Suppressor macrophage treated with lipopolysaccharide for 1 hour (primary cell): ENCODE data around the gene DIRAS1.
A peak's percentile ranks its signal among the peaks of the same experiment; 100 is the strongest.
"Not testable (repeated sequence)": the region's sequence is repeated elsewhere in the genome, so short reads cannot be mapped to it uniquely, and the experiment has no call there.

Source experiments
- DNase-seq, 3 donors: peaks; one replicate each; pipeline ENCODE4 v3.0.0-alpha.2; 2020 to 2022

DIRAS1 gene

GRCh38 chr19:2726160-2726855 is 5.1 kb upstream of the DIRAS1 start:
- no peak for DNase-seq

GRCh38 chr19:2724148-2724557 is 3.0 kb upstream of the DIRAS1 start:
- no peak for DNase-seq

- DNase-seq: no peak
Observed at GRCh38 chr19:2723747-2724146, 2.6 kb upstream of the DIRAS1 start.

- DNase-seq: no peak
Observed at GRCh38 chr19:2723345-2723715, 2.2 kb upstream of the DIRAS1 start.

- DNase-seq: peak; percentile 73 to 85 (median 79)
Observed at GRCh38 chr19:2722541-2723344, 1.6 kb upstream of the DIRAS1 start.

- no peak for DNase-seq
Observed at GRCh38 chr19:2721570-2722540, 683 bp upstream of the DIRAS1 start.

- DNase-seq: peak; percentile 32 to 47 (median 42)
Observed at GRCh38 chr19:2719920-2720776, 1.0 kb downstream of the DIRAS1 start.

GRCh38 chr19:2719232-2719735 is 1.9 kb downstream of the DIRAS1 start:
- no peak for DNase-seq

- DNase-seq: no peak
Observed at GRCh38 chr19:2717638-2718541, 3.3 kb downstream of the DIRAS1 start.

GRCh38 chr19:2716722-2717637 is 4.2 kb downstream of the DIRAS1 start:
- DNase-seq: no peak

GRCh38 chr19:2716275-2716650 is 4.9 kb downstream of the DIRAS1 start:
- DNase-seq: no peak

- no peak for DNase-seq
Observed at GRCh38 chr19:2715470-2716274, 5.5 kb downstream of the DIRAS1 start.

GRCh38 chr19:2714531-2715269 is 6.5 kb downstream of the DIRAS1 start:
- no peak for DNase-seq

GRCh38 chr19:2714102-2714501 is 7.1 kb downstream of the DIRAS1 start:
- DNase-seq: not testable (repeated sequence)

GRCh38 chr19:2713170-2713569 is 8.0 kb downstream of the DIRAS1 start:
- not testable (repeated sequence) for DNase-seq

- DNase-seq: no peak
Observed at GRCh38 chr19:2711875-2712205, 9.3 kb downstream of the DIRAS1 start.

GRCh38 chr19:2711172-2711874 is 9.8 kb downstream of the DIRAS1 start:
- peak; percentile 45 to 75 (median 75) for DNase-seq

- DNase-seq: no peak
Observed at GRCh38 chr19:2706251-2706650, 14.9 kb downstream of the DIRAS1 start.
